ENCODE results near the gene WDR1. TPM values are rescaled to one million over a fixed set of nuclear protein-coding genes. Genes with fewer than 3 reads are reported as not detected.

Gene WDR1
- total and polyA plus RNA-seq, 10 of the 15 experiments (the other 5 are each of a cell fraction or from before 2014, with no cell fraction given) = 28.5 to 397 (median 290) TPM

GRCh38 chr4:10066670-10067651, 49.6 kb downstream of the WDR1 start (continued):
- TF ChIP-seq HSF1 (IDR thresholded peaks at IDR 0.05; ENCODE audit: low read depth, low read length) = no peak
- no peak for TF ChIP-seq NRF1 (conservative IDR thresholded peaks at IDR 0.05; ENCODE audit: low read depth, low read length)
- TF ChIP-seq TCF7 (IDR thresholded peaks at IDR 0.05; ENCODE audit: borderline replicate concordance) = no peak
- TF ChIP-seq BHLHE40 (IDR thresholded peaks at IDR 0.05; ENCODE audit: borderline replicate concordance in 1 of 2, low read depth in 2 of 2, low read length in 1 of 2) = no peak

- intact Hi-C loops (cut with micrococcal nuclease; ENCODE audit: unreplicated experiment) (no loop called here), in situ Hi-C loops (cut with MboI) (no loop called here)
- H4K20me1 ChIP-seq (ENCODE audit: control insufficient read depth, insufficient read depth) = no peaks in the 10 kb centered on the region
- BruUV-seq (replicated peaks) = no TSS peak
- ChIA-PET SMC1A (ENCODE audit: uncharacterized antibody, unreplicated experiment) (no interaction called here), RAD21 (ENCODE audit: unreplicated experiment) (no interaction called here), POLR2A (no interaction called here), CTCF (no interaction called here)
- no peaks in the 10 kb centered on the region for H3K9me3 ChIP-seq (replicated peaks; ENCODE audit: control insufficient read depth, insufficient read depth, low read length)
- no peak overlapping the region for H3K4me2 ChIP-seq (ENCODE audit: control insufficient read depth, insufficient read depth)
- FAIRE-seq (no peak), ATAC-seq (no peak), DNase-seq (ENCODE audit: low read depth, low spot score) (no peak)
- H3K4me3 ChIP-seq = no peak overlapping the region
- no peaks in the 10 kb centered on the region for H3K4me1 ChIP-seq (ENCODE audit: control insufficient read depth, insufficient read depth, low read length)
- H3K27me3 ChIP-seq (replicated peaks in 1 of 2; ENCODE audit: control insufficient read depth in 2 of 2, insufficient read depth in 2 of 2, low read length in 1 of 2) = no peaks in the 10 kb centered on the region
- no peak overlapping the region for H3K9ac ChIP-seq (ENCODE audit: control insufficient read depth, insufficient read depth, low read length)
- peaks cover 0 to 3% of the 10 kb centered on the region in 2 experiments; a peak in 2 of 4 replicates for H3K36me3 ChIP-seq (ENCODE audit: control insufficient read depth in 2 of 2, insufficient read depth in 2 of 2, low read length in 1 of 2)
- no peak overlapping the region for H3K27ac ChIP-seq (ENCODE audit: control insufficient read depth, insufficient read depth)
- 74% methylated on average over 2 of the region's 2 CpGs for WGBS (ENCODE audit: insufficient coverage, insufficient replicate concordance, low lambda C conversion rate, missing lambda C conversion rate)
- H3K79me2 ChIP-seq (ENCODE audit: control insufficient read depth, insufficient read depth, low read length) = no peaks in the 10 kb centered on the region
- no peak overlapping the region for H2AFZ ChIP-seq (ENCODE audit: control insufficient read depth, low read depth, low read length)
- TF ChIP-seq ZNF207 (IDR thresholded peaks at IDR 0.05; ENCODE audit: borderline replicate concordance) = no peak
- TF ChIP-seq CREB1 (IDR thresholded peaks at IDR 0.05; ENCODE audit: low read depth) = no peak
- no peak for TF ChIP-seq ZNF687 (IDR thresholded peaks at IDR 0.05)
- TF ChIP-seq ATF2 (IDR thresholded peaks at IDR 0.05; ENCODE audit: low read length) = no peak
- TF ChIP-seq PML (IDR thresholded peaks at IDR 0.05; ENCODE audit: low read length) = no peak
- TF ChIP-seq KLF5 (IDR thresholded peaks at IDR 0.05; ENCODE audit: partially characterized antibody) = no peak
- no peak for TF ChIP-seq MXI1 (IDR thresholded peaks at IDR 0.05; ENCODE audit: low read depth, low read length)
Observed at GRCh38 chr4:10066206-10066605, 50.4 kb downstream of the WDR1 start.

Measured in GM12878 (cell line).